ENCODE results near the gene NCSTN.
"Not testable (repeated sequence)": the region's sequence is repeated elsewhere in the genome, so short reads cannot be mapped to it uniquely, and the experiment has no call there.

NCSTN gene

GRCh38 chr1:160370561-160371345 lies 27.6 kb downstream of the NCSTN start:
- no peak for DNase-seq (ENCODE audit: low read depth in 2 of 2, low spot score in 1 of 2)

GRCh38 chr1:160371346-160371631 lies 28.1 kb downstream of the NCSTN start:
- no peak for DNase-seq (ENCODE audit: low read depth in 2 of 2, low spot score in 1 of 2)

GRCh38 chr1:160371756-160372155 lies 28.6 kb downstream of the NCSTN start:
- DNase-seq (ENCODE audit: low read depth in 2 of 2, low spot score in 1 of 2) = no peak

- DNase-seq (ENCODE audit: low read depth in 2 of 2, low spot score in 1 of 2) = no peak
Observed at GRCh38 chr1:160373696-160374095, 30.5 kb downstream of the NCSTN start.

- no peak for DNase-seq (ENCODE audit: low read depth in 2 of 2, low spot score in 1 of 2)
Observed at GRCh38 chr1:160374306-160375110, 31.3 kb downstream of the NCSTN start.

GRCh38 chr1:160375788-160376524 lies 32.8 kb downstream of the NCSTN start:
- no peak for DNase-seq (ENCODE audit: low read depth in 2 of 2, low spot score in 1 of 2)

GRCh38 chr1:160376525-160377131 lies 33.4 kb downstream of the NCSTN start:
- no peak for DNase-seq (ENCODE audit: low read depth in 2 of 2, low spot score in 1 of 2)

GRCh38 chr1:160377585-160378206 lies 34.5 kb downstream of the NCSTN start:
- DNase-seq (ENCODE audit: low read depth in 2 of 2, low spot score in 1 of 2) = no peak

GRCh38 chr1:160384812-160385211 lies 41.6 kb downstream of the NCSTN start:
- DNase-seq (ENCODE audit: low read depth in 2 of 2, low spot score in 1 of 2) = not testable (repeated sequence)

- DNase-seq (ENCODE audit: low read depth in 2 of 2, low spot score in 1 of 2) = not testable (repeated sequence)
Observed at GRCh38 chr1:160388406-160388805, 45.2 kb downstream of the NCSTN start.

GRCh38 chr1:160394673-160395072 lies 51.5 kb downstream of the NCSTN start:
- DNase-seq (ENCODE audit: low read depth in 2 of 2, low spot score in 1 of 2) = no peak

GRCh38 chr1:160397651-160398050 lies 54.5 kb downstream of the NCSTN start:
- DNase-seq (ENCODE audit: low read depth in 2 of 2, low spot score in 1 of 2) = no peak

GRCh38 chr1:160398823-160399222 lies 55.6 kb downstream of the NCSTN start:
- DNase-seq (ENCODE audit: low read depth in 2 of 2, low spot score in 1 of 2) = no peak

- DNase-seq (ENCODE audit: low read depth in 2 of 2, low spot score in 1 of 2) = no peak
Observed at GRCh38 chr1:160399544-160400222, 56.5 kb downstream of the NCSTN start.

GRCh38 chr1:160400223-160400645 lies 57.1 kb downstream of the NCSTN start, which contains the start of gene VANGL2:
Gene VANGL2, plus strand, starts transcription at chr1:160400564. Its CDS starts 15,274 bp downstream, at chr1:160415838.
- no peak for DNase-seq (ENCODE audit: low read depth in 2 of 2, low spot score in 1 of 2)

- no peak for DNase-seq (ENCODE audit: low read depth in 2 of 2, low spot score in 1 of 2)
Observed at GRCh38 chr1:160400646-160401486, 57.7 kb downstream of the NCSTN start.

- DNase-seq (ENCODE audit: low read depth in 2 of 2, low spot score in 1 of 2) = no peak
Observed at GRCh38 chr1:160401487-160401805, 58.3 kb downstream of the NCSTN start.

GRCh38 chr1:160402001-160402795 lies 59.0 kb downstream of the NCSTN start:
- DNase-seq (ENCODE audit: low read depth in 2 of 2, low spot score in 1 of 2) = no peak

GRCh38 chr1:160403244-160403643 lies 60.1 kb downstream of the NCSTN start:
- no peak for DNase-seq (ENCODE audit: low read depth in 2 of 2, low spot score in 1 of 2)
